ENCODE data around the gene VSIG1. TPM values are rescaled to one million over a fixed set of nuclear protein-coding genes. Genes with fewer than 3 reads are reported as not detected.

VSIG1 gene
- total RNA-seq, 1 experiment from 2014 or later = 0.07 TPM

- no TSS peak for BruUV-seq (replicated peaks)
- Histone ChIP-seq H4K20me1 (ENCODE audit: insufficient read depth) (no peaks in the 10 kb centered on the region), H3K27me3 (ENCODE audit: insufficient read depth, low read length) (no peaks in the 10 kb centered on the region), H3K4me2 (ENCODE audit: low read length) (no peak overlapping the region), H3K4me3 (replicated peaks in 1 of 2; ENCODE audit: low read depth in 1 of 2, low read length in 2 of 2) (no peak overlapping the region), H3K4me1 (ENCODE audit: control insufficient read depth in 1 of 2, insufficient read depth in 2 of 2, low read length in 2 of 2) (no peaks in the 10 kb centered on the region), H3K9me2 (ENCODE audit: insufficient read depth) (no peaks in the 10 kb centered on the region), H3K79me2 (ENCODE audit: insufficient read depth, low read length) (no peaks in the 10 kb centered on the region), H2AFZ (ENCODE audit: low read depth, low read length, poor library complexity, severe bottlenecking) (no peak overlapping the region), H3K9ac (ENCODE audit: low read length) (no peak overlapping the region), H3K27ac (ENCODE audit: low read depth, low read length) (no peak overlapping the region), H3K36me3 (ENCODE audit: control insufficient read depth in 1 of 2, insufficient read depth in 2 of 2, low read length in 2 of 2) (no peaks in the 10 kb centered on the region), H3K9me3 (ENCODE audit: control insufficient read depth in 1 of 2, insufficient read depth in 1 of 2, low read depth in 1 of 2, low read length in 2 of 2) (no peaks in the 10 kb centered on the region)
- ChIA-PET POLR2A (no interaction called here), CTCF (no interaction called here), RAD21 (ENCODE audit: low non-redundant PET in 1 of 2, low total read pairs in 2 of 2, uncharacterized antibody in 2 of 2, unreplicated experiment in 2 of 2) (no interaction called here)
- ATAC-seq = no peak
- intact Hi-C loops (cut with micrococcal nuclease) = no loop called here
- DNase-seq (ENCODE audit: low read depth, low spot score) = no peak
- no peak for TF ChIP-seq EZH2phosphoT487 (IDR thresholded peaks at IDR 0.05; ENCODE audit: borderline replicate concordance)
- TF ChIP-seq TCF7L2 (IDR thresholded peaks at IDR 0.05; ENCODE audit: borderline replicate concordance, extremely low read depth, insufficient read depth, insufficient read length) = no peak
- no peak for TF ChIP-seq YY1 (IDR thresholded peaks at IDR 0.05; ENCODE audit: extremely low read depth, insufficient replicate concordance, low read depth, low read length)
- no peak for TF ChIP-seq FOSL1 (IDR thresholded peaks at IDR 0.05; ENCODE audit: low read depth)
- TF ChIP-seq ZNF274 (IDR thresholded peaks at IDR 0.05; ENCODE audit: low read depth, low read length) = no peak
- TF ChIP-seq POLR2A (IDR thresholded peaks at IDR 0.05; ENCODE audit: borderline replicate concordance, extremely low read depth, insufficient read depth, insufficient read length) = no peak
- TF ChIP-seq SRF (IDR thresholded peaks at IDR 0.05; ENCODE audit: low read depth) = no peak
- no peak for TF ChIP-seq MAX (IDR thresholded peaks at IDR 0.05)
- TF ChIP-seq ZBTB33 (IDR thresholded peaks at IDR 0.05; ENCODE audit: extremely low read depth, insufficient replicate concordance, low read length) = no peak
- no peak for TF ChIP-seq EGR1 (IDR thresholded peaks at IDR 0.05; ENCODE audit: low read depth)
- TF ChIP-seq CEBPB (IDR thresholded peaks at IDR 0.05; ENCODE audit: low read depth) = no peak
- TF ChIP-seq CBX3 (IDR thresholded peaks at IDR 0.05; ENCODE audit: low read depth) = no peak
- no peak for TF ChIP-seq REST (IDR thresholded peaks at IDR 0.05; ENCODE audit: low read depth)
- no peak for TF ChIP-seq SP1 (IDR thresholded peaks at IDR 0.05; ENCODE audit: low read depth)
- TF ChIP-seq RAD21 (IDR thresholded peaks at IDR 0.05; ENCODE audit: low read depth) = no peak
- no peak for TF ChIP-seq EZH2 (IDR thresholded peaks at IDR 0.05)
- no peak for TF ChIP-seq SIN3A (IDR thresholded peaks at IDR 0.05; ENCODE audit: low read depth)
- TF ChIP-seq ZFX (IDR thresholded peaks at IDR 0.05) = no peak
These were observed 78.9 kb downstream of the VSIG1 start for GRCh38 chrX:108123591-108124366.

Measured in HCT116 (cell line).